HG03575 (cell line): ENCODE data around the gene TEX10.
A peak's percentile ranks its signal among the peaks of the same experiment; 100 is the strongest.
"Not testable (repeated sequence)": the region's sequence is repeated elsewhere in the genome, so short reads cannot be mapped to it uniquely, and the experiment has no call there.

ENCODE experiments used
- ATAC-seq: cut with Tn5 transposase; IDR thresholded peaks from one replicate; pipeline ENCODE4 v1.9.1; 2021; ENCODE audit not compliant: unreplicated experiment, insufficient number of reproducible peaks, low FRiP score; ENCODE audit errors: extremely low read depth

The TEX10 gene

GRCh38 chr9:100352727-100353505 is at the start of gene TEX10:
TEX10 (minus strand) TSS chr9:100352942; CDS start chr9:100349363, 3,579 bp downstream.
- ATAC-seq = peak; percentile 39

GRCh38 chr9:100401042-100401441 is 48.3 kb upstream of the TEX10 start:
- no peak for ATAC-seq

- no peak for ATAC-seq
Observed at GRCh38 chr9:100397529-100398266, 45.0 kb upstream of the TEX10 start.

- no peak for ATAC-seq
Observed at GRCh38 chr9:100396769-100397168, 44.0 kb upstream of the TEX10 start.

- ATAC-seq = no peak
Observed at GRCh38 chr9:100394816-100395215, 42.1 kb upstream of the TEX10 start.

GRCh38 chr9:100394032-100394695 is 41.4 kb upstream of the TEX10 start:
- ATAC-seq = no peak

GRCh38 chr9:100392989-100393388 is 40.2 kb upstream of the TEX10 start:
- ATAC-seq = not testable (repeated sequence)

GRCh38 chr9:100379862-100380261 is 27.1 kb upstream of the TEX10 start:
- ATAC-seq = no peak

- no peak for ATAC-seq
Observed at GRCh38 chr9:100377015-100377414, 24.3 kb upstream of the TEX10 start.

GRCh38 chr9:100375658-100376057 is 22.9 kb upstream of the TEX10 start:
- ATAC-seq = no peak

- no peak for ATAC-seq
Observed at GRCh38 chr9:100372648-100373047, 19.9 kb upstream of the TEX10 start.

- ATAC-seq = no peak
Observed at GRCh38 chr9:100370064-100370723, 17.5 kb upstream of the TEX10 start.

- ATAC-seq = no peak
Observed at GRCh38 chr9:100368672-100369071, 15.9 kb upstream of the TEX10 start.

- no peak for ATAC-seq
Observed at GRCh38 chr9:100366121-100366520, 13.4 kb upstream of the TEX10 start.

GRCh38 chr9:100364013-100364412 is 11.3 kb upstream of the TEX10 start:
- ATAC-seq = no peak

GRCh38 chr9:100359057-100359456 is 6.3 kb upstream of the TEX10 start:
- no peak for ATAC-seq

- ATAC-seq = no peak
Observed at GRCh38 chr9:100357501-100357900, 4.8 kb upstream of the TEX10 start.

GRCh38 chr9:100355561-100355960 is 2.8 kb upstream of the TEX10 start:
- no peak for ATAC-seq

- no peak for ATAC-seq
Observed at GRCh38 chr9:100354121-100354800, 1.5 kb upstream of the TEX10 start.
